ENCODE data around the gene BAG5. TPM values are rescaled to one million over a fixed set of nuclear protein-coding genes. Genes with fewer than 3 reads are reported as not detected.
A peak's percentile ranks its signal among the peaks of the same experiment; 100 is the strongest.

BAG5 gene
- total and polyA plus RNA-seq, 4 experiments from 2014 or later = 33.1 to 39.5 (median 37.0) TPM

DNA sequence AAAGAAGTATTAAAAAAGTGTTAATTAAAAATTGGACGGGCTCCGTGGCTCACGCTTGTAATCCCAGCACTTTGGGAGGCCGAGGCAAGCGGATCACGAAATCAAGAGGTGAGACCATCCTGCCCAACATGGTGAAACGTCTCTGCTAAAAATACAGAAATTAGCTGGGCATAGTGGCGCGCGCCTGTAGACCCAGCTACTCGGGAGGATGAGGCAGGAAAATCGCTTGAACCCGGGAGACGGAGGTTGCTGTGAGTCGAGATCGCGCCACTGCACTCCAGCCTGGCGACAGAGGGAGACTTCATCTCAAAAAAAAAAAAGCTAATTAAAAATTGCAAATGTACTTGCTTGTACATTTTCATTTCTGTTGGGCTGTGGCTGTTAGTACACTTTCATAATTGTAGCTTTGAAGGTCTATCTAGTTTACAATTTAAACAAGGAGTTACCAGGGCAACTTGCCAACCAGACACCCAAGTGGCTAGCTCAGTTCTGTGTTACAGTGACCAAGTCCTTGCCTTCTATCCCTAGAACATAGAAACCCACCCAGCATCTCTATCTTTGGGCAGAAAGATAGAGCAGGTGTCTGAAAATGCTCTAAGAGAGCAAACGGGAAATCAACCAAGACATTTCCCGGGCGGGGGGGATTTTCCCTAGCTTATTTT lies 1.5 kb upstream of the BAG5 start:
- H3K9me3 ChIP-seq (ENCODE audit: control insufficient read depth in 1 of 2, low read length in 2 of 2) = no peaks in the 10 kb centered on the region
- H3K4me3 ChIP-seq (ENCODE audit: low read length in 2 of 2) = no peak overlapping the region
- Mint-ChIP-seq H3K27me3 (no peaks in the 10 kb centered on the region), H3K27ac (peak overlapping the region in 6 of 7 donors; percentile 29 to 98 (median 70)), H3K4me3 (peak overlapping the region; percentile 83 to 98 (median 92)), H3K36me3 (peaks cover 12 to 35% of the 10 kb centered on the region in 2 donors), H3K4me1 (peaks cover 27 to 66% (median 48%) of the 10 kb centered on the region in 4 donors), H3K9me3 (no peaks in the 10 kb centered on the region)
- CTCF ChIA-PET (ENCODE audit: partially characterized antibody) = interaction anchor here (0.7 to 1.6 kb wide), 5 partner anchors 16 to 251 kb away, joined by 3 to 4 read pairs (median 4); no protein-coding TSS in a partner anchor
- H3K27ac ChIP-seq (ENCODE audit: low read depth, low read length) = no peak overlapping the region
- intact Hi-C loops (cut with micrococcal nuclease) = loop anchor here (2.0 to 5.0 kb wide), 3 partner anchors 35 to 358 kb away; partner anchors contain the start of genes KLC1 and TRMT61A
- no peak for DNase-seq
- H3K4me1 ChIP-seq (ENCODE audit: insufficient read depth, low read length) = peaks cover 43% of the 10 kb centered on the region
- no peaks in the 10 kb centered on the region for H3K36me3 ChIP-seq (ENCODE audit: insufficient read depth, low read length)
- POLR2A ChIA-PET (ENCODE audit: partially characterized antibody) = interaction anchor here (5.5 kb wide), 1 partner anchor 34 kb away, joined by 31 read pairs; the partner anchor contains the start of gene TRMT61A
- H3K27me3 ChIP-seq (ENCODE audit: insufficient read depth, low read length) = no peaks in the 10 kb centered on the region

DNA sequence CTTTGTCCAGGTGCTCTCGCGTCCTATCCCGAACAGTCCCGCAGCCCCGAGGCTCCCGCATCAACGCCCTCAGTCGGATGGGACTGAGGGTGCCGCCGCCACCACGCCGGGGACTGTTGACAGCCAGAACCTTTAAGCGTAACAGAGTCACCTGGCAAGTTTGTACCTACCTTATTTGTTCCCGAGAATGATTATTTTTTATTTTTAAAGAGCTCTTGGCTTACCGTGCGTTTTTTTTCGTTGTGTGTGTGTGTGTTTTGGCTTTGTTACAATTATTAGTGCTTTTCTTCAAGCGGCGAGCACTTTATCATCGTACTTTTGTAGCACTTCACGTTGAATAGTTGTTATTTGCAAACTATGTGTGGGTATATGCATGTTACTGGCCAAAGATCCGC lies 766 bp upstream of the BAG5 start:
- POLR2A ChIA-PET (ENCODE audit: partially characterized antibody) = interaction anchor here (1.7 to 5.5 kb wide), 2 partner anchors 34 to 39 kb away, joined by 4 to 31 read pairs; partner anchors contain the start of gene TRMT61A

DNA sequence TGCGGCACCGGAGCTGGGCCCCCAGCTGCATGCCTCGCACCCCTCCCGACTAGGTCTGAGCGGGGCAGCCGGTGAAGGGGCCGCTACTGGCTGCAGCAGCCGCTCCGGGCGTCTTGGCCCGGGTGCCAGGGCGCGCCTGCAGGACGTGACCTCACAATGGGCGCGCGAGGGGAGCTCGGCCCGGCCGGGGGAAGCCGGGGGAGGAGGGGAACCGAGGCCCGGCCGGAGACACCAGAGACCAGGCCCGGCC lies 353 bp downstream of the BAG5 start:
- Histone ChIP-seq H3K4me1 (ENCODE audit: insufficient read depth, low read length) (peaks cover 61% of the 10 kb centered on the region), H3K27me3 (ENCODE audit: insufficient read depth, low read length) (no peaks in the 10 kb centered on the region), H3K36me3 (ENCODE audit: insufficient read depth, low read length) (no peaks in the 10 kb centered on the region), H3K27ac (ENCODE audit: low read depth, low read length) (peak overlapping the region; percentile 81), H3K4me3 (ENCODE audit: low read length in 2 of 2) (peak overlapping the region; percentile 72 to 84), H3K9me3 (ENCODE audit: control insufficient read depth in 1 of 2, low read length in 2 of 2) (no peaks in the 10 kb centered on the region)
- no peaks in the 10 kb centered on the region for H3K27me3 Mint-ChIP-seq
- H3K4me1 Mint-ChIP-seq = peaks cover 33 to 79% (median 60%) of the 10 kb centered on the region in 4 donors
- H3K36me3 Mint-ChIP-seq = peaks cover 12 to 48% of the 10 kb centered on the region in 2 donors
- peak overlapping the region; percentile 93 to 98 (median 96) for H3K27ac Mint-ChIP-seq
- POLR2A ChIA-PET (ENCODE audit: partially characterized antibody) = interaction anchor here (0.6 to 5.5 kb wide), 11 partner anchors 10 to 177 kb away, joined by 3 to 31 read pairs (median 4); partner anchors contain the start of genes CKB, KLC1, MARK3 and TRMT61A
- no peak for DNase-seq
- intact Hi-C loops (cut with micrococcal nuclease) = loop anchor here (1.0 to 5.0 kb wide), 5 partner anchors 33 to 360 kb away; partner anchors contain the start of genes EIF5, KLC1, TRMT61A and XRCC3
- no peaks in the 10 kb centered on the region for H3K9me3 Mint-ChIP-seq
- CTCF ChIA-PET (ENCODE audit: partially characterized antibody) = interaction anchor here (0.7 to 1.7 kb wide), 2 partner anchors 41 to 1851 kb away, joined by 3 to 5 read pairs; no protein-coding TSS in a partner anchor
- H3K4me3 Mint-ChIP-seq = peak overlapping the region; percentile 91 to 95 (median 94)

More for the DNA sequence above, 766 bp upstream of the BAG5 start:
- intact Hi-C loops (cut with micrococcal nuclease) = loop anchor here (2.0 to 5.0 kb wide), 3 partner anchors 34 to 359 kb away; partner anchors contain the start of genes KLC1 and TRMT61A
- peak overlapping the region; percentile 84 for H3K4me3 ChIP-seq (ENCODE audit: low read length in 2 of 2)
- H3K27me3 ChIP-seq (ENCODE audit: insufficient read depth, low read length) = no peaks in the 10 kb centered on the region
- H3K27ac ChIP-seq (ENCODE audit: low read depth, low read length) = peak overlapping the region; percentile 81
- no peaks in the 10 kb centered on the region for H3K9me3 ChIP-seq (ENCODE audit: control insufficient read depth in 1 of 2, low read length in 2 of 2)
- Mint-ChIP-seq H3K4me1 (peaks cover 30 to 74% (median 55%) of the 10 kb centered on the region in 4 donors), H3K27me3 (no peaks in the 10 kb centered on the region), H3K9me3 (no peaks in the 10 kb centered on the region), H3K36me3 (peaks cover 12 to 41% of the 10 kb centered on the region in 2 donors), H3K27ac (peak overlapping the region; percentile 59 to 98 (median 90)), H3K4me3 (peak overlapping the region; percentile 87 to 98 (median 92))
- DNase-seq = no peak
- H3K4me1 ChIP-seq (ENCODE audit: insufficient read depth, low read length) = peaks cover 50% of the 10 kb centered on the region
- CTCF ChIA-PET (ENCODE audit: partially characterized antibody) = interaction anchor here (1.0 to 1.6 kb wide), 3 partner anchors 16 to 45 kb away, joined by 3 to 4 read pairs (median 4); no protein-coding TSS in a partner anchor
- no peaks in the 10 kb centered on the region for H3K36me3 ChIP-seq (ENCODE audit: insufficient read depth, low read length)

DNA sequence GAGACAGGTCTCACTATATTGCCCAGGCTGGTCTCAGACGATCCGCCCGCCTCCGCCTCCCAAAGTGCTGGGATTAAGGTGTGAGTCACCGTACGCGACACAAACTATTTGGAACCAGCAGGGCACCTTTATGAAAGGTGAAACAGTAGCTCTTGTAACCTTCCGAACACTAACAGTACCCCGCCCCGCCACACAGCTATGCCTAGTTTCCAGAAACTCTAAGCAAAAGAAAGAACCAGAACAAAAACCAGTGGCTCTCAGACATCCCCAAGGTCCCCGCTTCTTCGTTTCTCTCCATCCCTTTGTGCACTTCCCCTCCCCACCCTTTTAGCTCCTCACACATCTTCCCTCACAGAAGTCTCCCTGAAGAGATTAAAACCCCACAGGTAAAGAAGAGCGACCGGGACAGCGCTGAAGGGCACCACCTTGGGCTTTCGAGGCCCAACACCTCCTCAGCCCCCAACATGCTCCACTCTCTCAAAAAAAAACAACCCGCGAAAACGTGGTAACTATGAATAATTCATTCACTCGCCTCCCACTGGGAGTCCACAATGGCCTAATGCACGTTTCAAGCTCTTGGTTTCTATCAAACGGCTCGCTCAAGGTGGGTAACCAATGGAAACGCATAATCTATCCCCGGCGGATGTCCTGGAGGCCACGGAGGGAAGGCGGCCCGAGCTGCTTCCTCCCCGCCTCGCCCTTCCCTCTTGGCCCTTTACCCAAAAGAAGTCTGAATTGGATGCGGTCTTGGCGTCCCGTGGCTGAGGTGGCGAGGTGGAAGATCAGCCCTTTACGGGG lies 877 bp downstream of the BAG5 start:
- H3K4me3 ChIP-seq (ENCODE audit: low read length in 2 of 2) = peak overlapping the region; percentile 72 to 84

DNA sequence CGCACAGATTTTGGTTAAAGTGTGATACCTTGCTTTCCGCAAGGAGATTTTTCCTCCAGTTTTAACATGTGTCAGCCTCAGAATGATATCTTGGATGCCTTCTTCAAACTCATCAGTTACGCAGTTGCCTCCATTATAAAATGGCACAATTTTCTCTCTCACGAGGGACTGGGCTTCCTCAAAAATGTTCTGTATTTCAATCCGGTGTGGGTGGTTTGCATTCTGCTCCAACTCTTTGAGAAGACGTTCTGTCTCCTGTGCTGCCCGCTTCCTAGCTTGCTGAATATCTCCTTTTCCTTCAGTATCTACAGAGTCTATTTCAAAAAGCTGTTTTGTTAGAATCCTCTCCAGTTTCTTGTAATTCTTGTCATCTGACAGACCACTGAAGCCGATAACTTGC lies 1.8 kb downstream of the BAG5 start:
- DNase-seq = no peak
- H3K4me3 ChIP-seq (ENCODE audit: low read length in 2 of 2) = no peak overlapping the region
- Mint-ChIP-seq H3K27ac (peak overlapping the region in 6 of 7 donors; percentile 36 to 98 (median 96)), H3K9me3 (no peaks in the 10 kb centered on the region), H3K27me3 (no peaks in the 10 kb centered on the region), H3K4me3 (peak overlapping the region; percentile 32 to 94 (median 93)), H3K36me3 (peaks cover 12 to 52% of the 10 kb centered on the region in 2 donors), H3K4me1 (peaks cover 35 to 80% (median 61%) of the 10 kb centered on the region in 4 donors)
- CTCF ChIA-PET (ENCODE audit: partially characterized antibody) = no interaction called here
- intact Hi-C loops (cut with micrococcal nuclease) = loop anchor here (5.0 kb wide), 1 partner anchor 362 kb away; a partner anchor contains a TSS
- peaks cover 63% of the 10 kb centered on the region for H3K4me1 ChIP-seq (ENCODE audit: insufficient read depth, low read length)
- H3K27ac ChIP-seq (ENCODE audit: low read depth, low read length) = no peak overlapping the region
- no peaks in the 10 kb centered on the region for H3K27me3 ChIP-seq (ENCODE audit: insufficient read depth, low read length)
- POLR2A ChIA-PET (ENCODE audit: partially characterized antibody) = interaction anchor here (0.9 to 5.5 kb wide), 4 partner anchors 31 to 970 kb away, joined by 3 to 31 read pairs (median 8); partner anchors contain the start of genes CKB and TRMT61A
- H3K9me3 ChIP-seq (ENCODE audit: control insufficient read depth in 1 of 2, low read length in 2 of 2) = no peaks in the 10 kb centered on the region
- H3K36me3 ChIP-seq (ENCODE audit: insufficient read depth, low read length) = no peaks in the 10 kb centered on the region

More for the DNA sequence above, 877 bp downstream of the BAG5 start:
- peaks cover 35 to 80% (median 63%) of the 10 kb centered on the region in 4 donors for H3K4me1 Mint-ChIP-seq
- no peaks in the 10 kb centered on the region for H3K36me3 ChIP-seq (ENCODE audit: insufficient read depth, low read length)
- POLR2A ChIA-PET (ENCODE audit: partially characterized antibody) = interaction anchor here (0.7 to 5.5 kb wide), 13 partner anchors 9 to 970 kb away, joined by 3 to 31 read pairs (median 4); partner anchors contain the start of genes CKB, KLC1, TRMT61A and XRCC3
- peak overlapping the region; percentile 81 for H3K27ac ChIP-seq (ENCODE audit: low read depth, low read length)
- no peaks in the 10 kb centered on the region for H3K9me3 ChIP-seq (ENCODE audit: control insufficient read depth in 1 of 2, low read length in 2 of 2)
- DNase-seq = peak in 4 of 5 donors; percentile 33 to 64 (median 40)
- H3K36me3 Mint-ChIP-seq = peaks cover 12 to 51% of the 10 kb centered on the region in 2 donors
- H3K27me3 ChIP-seq (ENCODE audit: insufficient read depth, low read length) = no peaks in the 10 kb centered on the region
- H3K4me1 ChIP-seq (ENCODE audit: insufficient read depth, low read length) = peaks cover 63% of the 10 kb centered on the region
- peak overlapping the region; percentile 93 to 98 (median 96) for H3K27ac Mint-ChIP-seq
- no peaks in the 10 kb centered on the region for H3K27me3 Mint-ChIP-seq
- H3K4me3 Mint-ChIP-seq = peak overlapping the region; percentile 91 to 95 (median 94)
- CTCF ChIA-PET (ENCODE audit: partially characterized antibody) = interaction anchor here (0.7 to 1.7 kb wide), 2 partner anchors 40 to 1852 kb away, joined by 3 to 5 read pairs; no protein-coding TSS in a partner anchor
- H3K9me3 Mint-ChIP-seq = no peaks in the 10 kb centered on the region
- intact Hi-C loops (cut with micrococcal nuclease) = loop anchor here (1.0 to 5.0 kb wide), 5 partner anchors 33 to 361 kb away; partner anchors contain the start of genes EIF5, KLC1, TRMT61A and XRCC3

DNA sequence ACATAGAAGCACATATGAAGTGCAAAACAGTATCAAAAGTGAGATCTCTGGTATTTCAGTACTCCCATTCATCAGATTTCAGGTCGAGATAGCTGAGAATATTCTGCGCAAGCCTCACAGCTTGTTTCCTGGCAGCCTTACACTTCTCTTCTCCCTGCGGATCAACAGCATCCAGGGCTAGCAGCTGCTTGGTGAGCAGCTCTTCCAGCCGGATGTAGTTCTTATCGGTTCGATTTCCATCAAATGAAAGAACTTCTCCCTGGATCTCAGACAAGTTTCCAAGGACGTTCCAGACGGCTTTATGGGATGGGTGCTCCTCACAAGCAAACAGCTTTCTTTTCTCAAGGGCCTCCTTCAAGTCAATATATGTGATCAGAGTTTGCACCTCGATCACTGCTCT lies 2.7 kb downstream of the BAG5 start:
- Mint-ChIP-seq H3K36me3 (peaks cover 12 to 59% of the 10 kb centered on the region in 2 donors), H3K27me3 (no peaks in the 10 kb centered on the region), H3K4me1 (peaks cover 36 to 76% (median 61%) of the 10 kb centered on the region in 4 donors), H3K27ac (peak overlapping the region in 3 of 7 donors; percentile 42 to 57 (median 49)), H3K9me3 (no peaks in the 10 kb centered on the region), H3K4me3 (peak overlapping the region in 3 of 8 donors; percentile 44 to 66 (median 49))
- Histone ChIP-seq H3K4me3 (ENCODE audit: low read length in 2 of 2) (no peak overlapping the region), H3K27me3 (ENCODE audit: insufficient read depth, low read length) (no peaks in the 10 kb centered on the region), H3K4me1 (ENCODE audit: insufficient read depth, low read length) (peaks cover 63% of the 10 kb centered on the region), H3K9me3 (ENCODE audit: control insufficient read depth in 1 of 2, low read length in 2 of 2) (no peaks in the 10 kb centered on the region), H3K27ac (ENCODE audit: low read depth, low read length) (no peak overlapping the region), H3K36me3 (ENCODE audit: insufficient read depth, low read length) (no peaks in the 10 kb centered on the region)
- intact Hi-C loops (cut with micrococcal nuclease) = loop anchor here (5.0 kb wide), 1 partner anchor 363 kb away; a partner anchor contains a TSS
- ChIA-PET CTCF (ENCODE audit: partially characterized antibody) (interaction anchor here (0.7 to 2.0 kb wide), 2 partner anchors 11 to 41 kb away, joined by 3 to 6 read pairs; no protein-coding TSS in a partner anchor), POLR2A (ENCODE audit: partially characterized antibody) (interaction anchor here (5.5 kb wide), 1 partner anchor 30 kb away, joined by 31 read pairs; the partner anchor contains the start of gene TRMT61A)
- DNase-seq = no peak

Data from CD4-positive, alpha-beta memory T cell (primary cell).